Panc1 (cell line): ENCODE measurements around the gene ADPRS. TPM values are rescaled to one million over a fixed set of nuclear protein-coding genes. Genes with fewer than 3 reads are reported as not detected.

Experiments
- ATAC-seq: fragments of 200-7000 bp; cut with Tn5 transposase; 2 replicates; pipeline ENCODE4 v1.9.1; 2020; ENCODE audit warnings: mild to moderate bottlenecking, moderate library complexity
- BruUV-seq: library from RNA; stranded (reverse); fragments of 400-500 nt; replicated peaks from 2 replicates; lab custom pipeline; 2021; lab: Mats Ljungman, UMichigan
- CTCF ChIA-PET: fragments of 300-600 bp; sonication (Branson Sonifier 250); formaldehyde crosslinking; loops from one replicate; lab custom pipeline; 2022; ENCODE audit warnings: antibody characterized with exemption; lab: Charles Lee
- POLR2A ChIA-PET: fragments of 300-600 bp; sonication (Branson Sonifier 250); formaldehyde crosslinking; loops from one replicate; lab custom pipeline; 2022; ENCODE audit warnings: antibody characterized with exemption; lab: Charles Lee
- DNase-seq: peaks from one replicate; pipeline ENCODE4 v3.0.0-alpha.2; 2010; ENCODE audit warnings: low read depth, low spot score
- H3K27ac ChIP-seq: 2 replicates; pipeline ENCODE4 v1.5.1; 2011; ENCODE audit warnings: mild to moderate bottlenecking, low read length, inconsistent platforms
- H3K27me3 ChIP-seq: fragments of 200-500 bp; sonication (Bioruptor generic); 2 replicates; pipeline ENCODE4 v1.6.0; 2014; ENCODE audit warnings: low read length, inconsistent platforms; ENCODE audit not compliant: control insufficient read depth, insufficient read depth
- H3K36me3 ChIP-seq: fragments of 200-500 bp; sonication (Bioruptor generic); 2 replicates; pipeline ENCODE4 v1.5.1; 2014; ENCODE audit warnings: inconsistent platforms, mild to moderate bottlenecking, low read length, moderate library complexity; ENCODE audit not compliant: control insufficient read depth, insufficient read depth
- H3K4me1 ChIP-seq: 2 replicates; pipeline ENCODE4 v1.5.1; 2011; ENCODE audit warnings: inconsistent platforms, mild to moderate bottlenecking, low read length, moderate library complexity; ENCODE audit not compliant: control insufficient read depth, insufficient read depth
- H3K4me3 ChIP-seq, 2 experiments: 2 replicates each; pipeline ENCODE4 v1.5.1; 2011 to 2012; ENCODE audit warnings: low read depth in 2 of 2, low read length in 2 of 2, mild to moderate bottlenecking in 2 of 2, inconsistent platforms in 1 of 2, moderate library complexity in 1 of 2
- H3K9me3 ChIP-seq: fragments of 200-500 bp; sonication (Bioruptor generic); 2 replicates; pipeline ENCODE4 v1.5.1; 2014; ENCODE audit warnings: low read depth, mild to moderate bottlenecking, inconsistent platforms, low read length, moderate library complexity; ENCODE audit not compliant: control insufficient read depth, insufficient read depth
- POLR2AphosphoS5 ChIP-seq: IDR thresholded peaks from 2 replicates; pipeline ENCODE4 v1.6.1; 2012; ENCODE audit warnings: mild to moderate bottlenecking, low read depth, low read length, moderate library complexity
- REST ChIP-seq, 2 experiments: IDR thresholded peaks; 2 replicates each; pipeline ENCODE4 v1.6.1; 2011 to 2012; ENCODE audit warnings: low read depth in 2 of 2, control low read depth in 1 of 2, low read length in 1 of 2, mild to moderate bottlenecking in 1 of 2, moderate library complexity in 1 of 2; ENCODE audit not compliant: insufficient read depth in 1 of 2
- SIN3A ChIP-seq: IDR thresholded peaks from 2 replicates; pipeline ENCODE4 v1.6.1; 2012; ENCODE audit warnings: low read depth, mild to moderate bottlenecking, low read length, moderate library complexity, borderline replicate concordance; ENCODE audit not compliant: insufficient read depth
- TCF7L2 ChIP-seq: IDR thresholded peaks from 2 replicates; pipeline ENCODE4 v1.6.1; 2011; ENCODE audit warnings: mild to moderate bottlenecking, low read depth, low read length, inconsistent platforms
- in situ Hi-C: cut with HindIII; loops from 2 replicates; pipeline ENCODE4 v1.10.0; 2016; ENCODE audit warnings: low sequenced_read_pairs, low pct_unique_long_range_greater_than_20kb
- intact Hi-C: fragments of 100-400 bp; cut with micrococcal nuclease; formaldehyde crosslinking; loops from one replicate; pipeline ENCODE4 v1.10.0; 2022; ENCODE audit not compliant: unreplicated experiment
- total RNA-seq: library from RNA; stranded (reverse); gene quantifications from one replicate; pipeline ENCODE4 v1.2.1, GENCODE V29; 2021; ENCODE audit not compliant: unreplicated experiment
- TF ChIP-seq, protein P1 (sequence below): fragments of 450-650 bp; IDR thresholded peaks from 2 replicates; pipeline ENCODE4 v1.5.1; 2017; ENCODE audit warnings: mild to moderate bottlenecking

The ADPRS gene
- total RNA-seq, 1 experiment from 2014 or later: 32.2 TPM

GRCh38 chr1:36122062-36123030 is 33.7 kb downstream of the ADPRS start:
- TF ChIP-seq SIN3A: no peak
- no peak for TF ChIP-seq TCF7L2
- TF ChIP-seq, protein P1, sequence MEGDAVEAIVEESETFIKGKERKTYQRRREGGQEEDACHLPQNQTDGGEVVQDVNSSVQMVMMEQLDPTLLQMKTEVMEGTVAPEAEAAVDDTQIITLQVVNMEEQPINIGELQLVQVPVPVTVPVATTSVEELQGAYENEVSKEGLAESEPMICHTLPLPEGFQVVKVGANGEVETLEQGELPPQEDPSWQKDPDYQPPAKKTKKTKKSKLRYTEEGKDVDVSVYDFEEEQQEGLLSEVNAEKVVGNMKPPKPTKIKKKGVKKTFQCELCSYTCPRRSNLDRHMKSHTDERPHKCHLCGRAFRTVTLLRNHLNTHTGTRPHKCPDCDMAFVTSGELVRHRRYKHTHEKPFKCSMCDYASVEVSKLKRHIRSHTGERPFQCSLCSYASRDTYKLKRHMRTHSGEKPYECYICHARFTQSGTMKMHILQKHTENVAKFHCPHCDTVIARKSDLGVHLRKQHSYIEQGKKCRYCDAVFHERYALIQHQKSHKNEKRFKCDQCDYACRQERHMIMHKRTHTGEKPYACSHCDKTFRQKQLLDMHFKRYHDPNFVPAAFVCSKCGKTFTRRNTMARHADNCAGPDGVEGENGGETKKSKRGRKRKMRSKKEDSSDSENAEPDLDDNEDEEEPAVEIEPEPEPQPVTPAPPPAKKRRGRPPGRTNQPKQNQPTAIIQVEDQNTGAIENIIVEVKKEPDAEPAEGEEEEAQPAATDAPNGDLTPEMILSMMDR: no peak
- no peak for TF ChIP-seq REST (IDR thresholded peaks at IDR 0.05; ENCODE audit: insufficient read depth in 1 of 2, low read depth in 2 of 2, low read length in 1 of 2)
- TF ChIP-seq POLR2AphosphoS5: no peak
- in situ Hi-C loops: no loop called here
- H3K9me3 ChIP-seq: no peaks in the 10 kb centered on the region
- H3K27ac ChIP-seq: no peak overlapping the region
- 0 out of 2 replicates have a peak, but pooled peaks cover 6% of the 10 kb centered on the region for H3K4me1 ChIP-seq
- ATAC-seq (no peak), DNase-seq (no peak)
- H3K36me3 ChIP-seq: no peaks in the 10 kb centered on the region
- H3K4me3 ChIP-seq: no peak overlapping the region
- CTCF ChIA-PET: no interaction called here
- no TSS peak for BruUV-seq
- H3K27me3 ChIP-seq: peaks cover 2% of the 10 kb centered on the region; the same call in 1 of the 2 replicates
- intact Hi-C loops: no loop called here
- POLR2A ChIA-PET: no interaction called here

GRCh38 chr1:36123356-36123755 is 34.7 kb downstream of the ADPRS start:
- CTCF ChIA-PET: no interaction called here

More at GRCh38 chr1:36123356-36123755, 34.7 kb downstream of the ADPRS start:
- Histone ChIP-seq H3K36me3 (no peaks in the 10 kb centered on the region), H3K4me3 (no peak overlapping the region), H3K9me3 (no peaks in the 10 kb centered on the region), H3K27me3 (peaks cover 2% of the 10 kb centered on the region; the same call in 1 of the 2 replicates), H3K4me1 (0 out of 2 replicates have a peak, but pooled peaks cover 6% of the 10 kb centered on the region), H3K27ac (no peak overlapping the region)
- POLR2A ChIA-PET: no interaction called here
- no TSS peak for BruUV-seq
- TF ChIP-seq, protein P1: no peak
- no peak for TF ChIP-seq REST (IDR thresholded peaks at IDR 0.05; ENCODE audit: insufficient read depth in 1 of 2, low read depth in 2 of 2, low read length in 1 of 2)
- TF ChIP-seq TCF7L2: no peak
- no peak for TF ChIP-seq SIN3A
- TF ChIP-seq POLR2AphosphoS5: no peak
- intact Hi-C loops: no loop called here
- in situ Hi-C loops: no loop called here
- ATAC-seq (no peak), DNase-seq (no peak)
